NCI-H1092 treated with DMSO at 0.1 percent for 48 hours (cell line): Measurements from ENCODE around the gene RAB2B.
"Not testable (repeated sequence)": the region's sequence is repeated elsewhere in the genome, so short reads cannot be mapped to it uniquely, and the experiment has no call there.

Source experiments
- DNase-seq: peaks from one replicate; lab custom pipeline; 2025; lab: John Stamatoyannopoulos, UW

RAB2B gene

DNA sequence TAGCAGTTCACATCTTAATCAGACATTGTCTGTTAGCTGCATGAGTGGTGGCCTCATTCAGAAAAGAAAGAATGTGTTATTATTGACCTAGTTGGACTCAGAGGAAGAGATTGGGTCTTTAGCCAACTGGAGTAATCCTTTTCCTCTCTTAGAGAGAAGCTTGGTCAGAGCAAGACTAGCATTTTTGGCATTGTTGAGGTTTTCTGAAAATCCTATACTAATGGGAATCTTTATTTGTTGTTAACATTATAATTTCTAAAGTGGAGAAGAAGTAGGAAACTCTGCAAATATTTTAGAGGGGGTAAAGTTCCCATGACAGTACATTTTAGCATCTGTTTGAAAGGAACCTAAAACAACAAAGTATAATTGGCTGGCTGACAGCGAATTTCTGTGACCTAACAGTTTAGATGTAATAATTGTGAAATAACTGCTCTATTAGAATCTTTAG lies 9.9 kb upstream of the RAB2B start:
- DNase-seq = no peak

DNA sequence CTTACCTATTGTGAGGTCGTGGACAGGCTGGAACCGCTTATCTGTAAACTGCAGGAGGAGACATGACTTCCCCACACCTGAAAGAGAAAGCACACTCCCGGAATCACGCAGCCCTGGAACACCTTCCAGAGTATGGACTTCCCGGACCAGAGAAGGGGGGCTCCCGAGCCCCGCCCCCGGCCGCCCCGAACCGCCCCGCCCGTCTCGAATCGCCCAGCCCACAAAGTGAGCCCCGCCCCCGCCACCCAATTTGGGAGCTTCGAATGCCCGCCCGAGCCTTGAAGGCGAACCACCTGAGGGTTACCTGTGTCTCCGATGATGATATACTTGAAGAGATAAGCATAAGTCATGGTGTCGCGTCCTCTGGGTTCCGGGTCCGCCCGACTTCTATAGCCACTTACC lies 235 bp downstream of the RAB2B start:
- no peak for DNase-seq

- DNase-seq = peak; percentile 57
Observed at GRCh38 chr14:21475767-21476522, 814 bp downstream of the RAB2B start.

GRCh38 chr14:21467616-21468015 lies 9.1 kb downstream of the RAB2B start:
- DNase-seq = no peak

- peak; percentile 100 for DNase-seq
Observed at GRCh38 chr14:21455912-21456667, 20.7 kb downstream of the RAB2B start, which contains the start of gene CHD8. CHD8 (minus strand) TSS chr14:21456123; CDS start chr14:21431643, 24,480 bp downstream.

GRCh38 chr14:21455592-21455911 lies 21.2 kb downstream of the RAB2B start:
- no peak for DNase-seq

DNA sequence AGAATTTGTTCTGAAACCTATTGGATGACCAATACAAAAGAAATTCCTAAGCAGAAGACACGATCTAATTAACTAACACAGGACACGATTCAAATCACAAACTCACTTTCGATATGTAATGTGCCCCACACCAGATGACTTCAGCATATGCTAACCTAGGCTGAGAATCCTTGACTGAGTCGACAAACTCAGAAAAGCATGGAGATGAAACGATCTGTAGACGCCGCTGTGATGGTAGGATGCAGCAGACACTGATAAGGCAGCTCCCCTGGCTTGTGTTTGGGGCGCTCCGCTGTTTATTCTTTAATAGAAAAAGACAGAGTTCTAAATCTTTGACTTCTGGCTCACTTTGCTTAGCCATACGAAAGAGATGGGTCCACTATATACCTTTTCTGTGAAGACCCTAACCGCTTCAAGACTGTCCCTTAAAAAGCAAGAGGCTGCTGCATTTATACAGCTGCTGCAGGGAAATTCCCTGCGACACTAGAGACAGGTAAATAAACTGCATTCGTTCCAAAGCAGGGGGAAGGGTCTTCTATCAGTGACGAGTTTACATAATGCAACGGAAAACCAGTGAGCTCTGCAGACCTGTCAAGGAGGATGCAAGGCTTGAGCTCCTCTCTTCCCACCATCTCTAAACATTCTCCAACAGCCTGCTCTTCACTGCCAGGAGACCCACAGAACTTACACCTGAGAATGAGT lies 21.8 kb downstream of the RAB2B start:
- no peak for DNase-seq

DNA sequence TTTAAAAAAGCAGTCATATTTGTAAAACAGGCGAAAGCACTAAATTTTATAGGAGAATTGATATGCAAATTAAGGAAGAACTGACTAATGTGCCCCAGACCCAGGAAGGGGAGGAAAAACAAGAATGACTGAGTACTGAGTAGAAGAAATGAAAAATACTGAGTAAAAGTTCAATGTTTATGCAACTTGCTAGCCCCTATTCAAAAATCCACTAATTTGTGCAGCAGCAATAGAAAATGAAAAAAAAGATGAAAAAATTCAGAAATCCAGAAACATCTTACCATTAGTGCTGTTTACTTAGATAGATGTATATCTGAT lies 26.9 kb downstream of the RAB2B start:
- DNase-seq = no peak

DNA sequence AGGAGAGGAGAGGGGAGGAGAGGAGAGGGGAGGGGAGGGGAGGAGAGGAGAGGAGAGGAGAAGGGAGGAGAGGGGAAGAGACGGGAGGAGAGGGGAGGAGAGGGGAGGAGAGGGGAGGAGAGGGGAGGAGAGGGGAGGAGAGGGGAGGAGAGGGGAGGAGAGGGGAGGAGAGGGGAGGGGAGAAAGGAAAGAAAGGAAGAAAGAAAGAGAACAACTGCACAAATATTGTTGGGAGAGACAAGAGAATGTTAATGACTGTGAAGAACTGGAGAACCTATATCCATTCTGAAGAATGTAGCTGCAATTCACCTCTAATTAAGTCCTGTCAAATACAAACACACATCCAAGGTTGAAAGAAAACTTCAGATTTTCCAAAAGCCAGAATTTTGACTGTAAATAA lies 34.1 kb downstream of the RAB2B start:
- DNase-seq = not testable (repeated sequence)

- DNase-seq = no peak
Observed at GRCh38 chr14:21440859-21441258, 35.9 kb downstream of the RAB2B start.

- peak; percentile 98 for DNase-seq
Observed at GRCh38 chr14:21437063-21437901, 39.5 kb downstream of the RAB2B start.

GRCh38 chr14:21436567-21437062 lies 40.1 kb downstream of the RAB2B start:
- DNase-seq = no peak

GRCh38 chr14:21431126-21431525 lies 45.6 kb downstream of the RAB2B start:
- DNase-seq = no peak

DNA sequence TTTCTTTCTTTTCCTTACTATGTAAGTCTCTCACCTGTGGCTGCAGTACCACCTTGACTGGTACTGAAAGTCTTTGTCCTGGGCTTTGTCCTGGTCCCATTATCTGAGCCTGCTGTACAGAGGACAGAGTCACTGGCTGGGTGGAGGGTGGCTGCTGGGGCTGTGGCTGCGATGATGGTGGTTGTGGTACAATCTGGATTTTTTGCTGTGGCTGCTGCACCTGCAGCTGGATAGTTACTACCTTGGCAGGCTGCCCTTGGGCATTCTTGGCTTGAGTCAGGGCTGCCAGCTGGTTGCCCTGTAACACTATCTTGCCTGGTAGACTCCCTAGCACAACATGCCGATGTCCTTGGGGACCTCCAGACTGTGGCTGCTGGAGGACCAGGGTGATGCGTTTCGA lies 47.8 kb downstream of the RAB2B start:
- DNase-seq = peak; percentile 80

GRCh38 chr14:21426692-21427091 lies 50.1 kb downstream of the RAB2B start:
- DNase-seq = no peak

DNA sequence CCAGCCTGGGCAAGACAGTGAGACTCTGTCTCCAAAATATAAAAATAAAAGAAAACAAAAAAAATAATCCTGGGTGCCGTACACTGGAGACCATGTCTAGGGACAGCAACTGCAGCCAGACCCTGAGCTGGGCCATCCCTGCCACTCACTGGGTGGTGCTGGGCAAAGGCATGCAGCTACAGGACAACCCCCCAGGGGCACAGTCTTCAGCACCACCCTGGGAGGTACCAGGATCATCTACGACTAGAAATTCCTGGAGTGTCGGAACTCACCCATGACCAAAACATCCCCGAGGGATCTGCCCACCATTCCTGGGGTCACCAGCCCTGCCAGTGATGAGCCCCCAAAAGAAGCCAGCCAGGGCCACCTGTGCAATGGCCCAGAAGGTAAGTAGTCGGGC lies 57.2 kb downstream of the RAB2B start:
- no peak for DNase-seq

- DNase-seq = no peak
Observed at GRCh38 chr14:21415329-21415728, 61.4 kb downstream of the RAB2B start.

DNA sequence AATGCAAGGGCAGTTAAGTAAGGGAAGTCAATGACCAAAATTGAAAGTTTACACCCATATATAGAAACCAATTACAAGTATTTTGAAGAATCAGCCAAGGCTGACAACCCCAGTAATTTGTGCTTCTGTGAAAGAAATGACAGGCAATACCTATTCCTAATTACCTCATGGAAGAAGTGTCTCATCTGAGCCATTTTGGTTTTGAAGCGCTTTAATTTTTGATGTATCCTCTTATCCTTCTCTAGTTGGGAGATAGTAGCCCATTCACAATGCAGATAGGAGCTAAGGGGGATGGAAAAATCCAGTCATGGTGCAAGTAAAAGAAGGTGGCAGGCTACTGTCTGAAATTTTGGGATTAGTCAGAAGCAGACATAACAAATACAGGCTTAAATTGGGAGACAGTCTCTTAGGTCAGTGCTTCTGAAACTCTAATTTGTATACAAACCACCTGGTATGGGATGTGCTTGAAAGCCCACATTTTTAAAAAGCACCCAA lies 62.6 kb downstream of the RAB2B start:
- no peak for DNase-seq
